ENCODE results near the gene GDPD2. TPM values are rescaled to one million over a fixed set of nuclear protein-coding genes. Genes with fewer than 3 reads are reported as not detected.
A peak's percentile ranks its signal among the peaks of the same experiment; 100 is the strongest.

Gene GDPD2
- total RNA-seq, 4 donors from 2014 or later: not detected

- no peak for TF ChIP-seq CTCF (IDR thresholded peaks at IDR 0.05)
- DNase-seq (ENCODE audit: low spot score) (no peak), ATAC-seq (ENCODE audit: low FRiP score) (no peak)
These were observed 23.6 kb downstream of the GDPD2 start for GRCh38 chrX:70446380-70447350.

DNA sequence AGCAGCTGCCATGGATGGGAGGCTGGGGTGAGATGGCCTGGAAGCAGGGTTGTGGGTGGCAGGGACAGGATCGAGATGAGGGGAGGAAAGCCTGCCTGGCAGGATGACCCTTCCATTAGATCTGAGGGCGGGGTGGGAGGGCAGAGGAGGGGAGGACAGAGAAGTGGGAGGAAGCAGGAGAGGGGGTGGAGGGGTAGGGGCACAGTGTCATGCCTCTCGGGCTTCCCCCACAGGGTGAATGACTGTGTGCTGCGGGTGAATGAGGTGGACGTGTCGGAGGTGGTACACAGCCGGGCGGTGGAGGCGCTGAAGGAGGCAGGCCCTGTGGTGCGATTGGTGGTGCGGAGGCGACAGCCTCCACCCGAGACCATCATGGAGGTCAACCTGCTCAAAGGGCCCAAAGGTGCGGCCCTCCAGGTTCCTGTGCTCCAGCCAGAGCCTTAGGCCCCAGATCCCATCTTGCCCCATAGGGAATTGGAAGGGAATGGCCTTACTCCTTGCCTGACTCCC, 26.4 kb downstream of the GDPD2 start:
- ATAC-seq (ENCODE audit: low FRiP score) (no peak), DNase-seq (ENCODE audit: low spot score) (no peak)
- no peak for TF ChIP-seq CTCF (IDR thresholded peaks at IDR 0.05)

GRCh38 chrX:70452143-70452733, 29.1 kb downstream of the GDPD2 start:
- no peak for DNase-seq (ENCODE audit: low spot score)
- no peak for TF ChIP-seq CTCF (IDR thresholded peaks at IDR 0.05)
- ATAC-seq (ENCODE audit: low FRiP score): peak; percentile 30

DNA sequence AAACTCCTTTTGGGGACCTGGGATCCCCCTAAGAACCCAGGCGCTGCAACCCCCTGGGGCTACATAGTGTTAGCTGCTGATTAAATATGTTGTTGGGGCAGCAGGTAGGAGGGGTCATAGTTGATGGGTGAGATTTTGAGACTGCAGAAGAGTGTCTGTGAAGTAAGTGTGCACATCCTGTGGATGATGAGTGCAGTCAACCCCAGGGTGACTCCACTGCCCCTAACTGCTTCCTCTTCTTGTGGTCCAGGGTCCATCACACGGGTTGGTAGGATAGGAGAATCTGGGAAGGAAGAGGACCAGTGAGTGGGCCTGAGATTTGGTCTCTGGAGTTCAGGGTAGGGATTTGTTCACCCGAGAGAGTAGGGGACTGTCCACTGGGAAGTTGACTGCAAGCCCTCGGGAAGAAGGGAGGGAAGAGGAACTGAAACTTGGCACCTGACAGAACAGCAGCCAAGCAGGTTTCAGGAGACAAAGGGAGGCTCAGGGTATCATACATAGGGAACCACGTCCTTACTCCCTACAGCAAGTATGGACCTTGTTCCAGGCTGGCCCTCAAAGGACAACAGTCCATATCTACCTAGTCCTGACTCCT, 30.0 kb downstream of the GDPD2 start:
- DNase-seq (ENCODE audit: low spot score): no peak
- ATAC-seq (ENCODE audit: low FRiP score): no peak
- TF ChIP-seq CTCF (IDR thresholded peaks at IDR 0.05): no peak

GRCh38 chrX:70454441-70455365, 31.6 kb downstream of the GDPD2 start:
- peak; percentile 81 for ATAC-seq (ENCODE audit: low FRiP score)
- no peak for TF ChIP-seq CTCF (IDR thresholded peaks at IDR 0.05)

More at GRCh38 chrX:70454441-70455365, 31.6 kb downstream of the GDPD2 start:
- DNase-seq (ENCODE audit: low spot score): peak; percentile 48
